ENCODE data around the gene PLS1.
"Not testable (repeated sequence)": the region's sequence is repeated elsewhere in the genome, so short reads cannot be mapped to it uniquely, and the experiment has no call there.

The PLS1 gene

GRCh38 chr3:142714882-142715281 lies 118.7 kb downstream of the PLS1 start:
- H3K9me3 Mint-ChIP-seq, H3K27ac Mint-ChIP-seq, DNase-seq, H3K4me3 Mint-ChIP-seq, H3K4me1 Mint-ChIP-seq, H3K36me3 Mint-ChIP-seq, CTCF ChIA-PET: not testable (repeated sequence)
- peaks cover 23% of the 10 kb centered on the region for H3K27me3 Mint-ChIP-seq

GRCh38 chr3:142716102-142716501 lies 119.9 kb downstream of the PLS1 start:
- Mint-ChIP-seq H3K36me3 (no peaks in the 10 kb centered on the region), H3K9me3 (no peaks in the 10 kb centered on the region), H3K4me3 (no peak overlapping the region), H3K27me3 (peaks cover 36% of the 10 kb centered on the region), H3K4me1 (no peaks in the 10 kb centered on the region), H3K27ac (no peak overlapping the region)
- DNase-seq, result no peak
- CTCF ChIA-PET, result interaction anchor here (0.6 kb wide), 1 partner anchor 88 kb away, joined by 3 read pairs; no protein-coding TSS in a partner anchor

- peaks cover 60% of the 10 kb centered on the region for H3K27me3 Mint-ChIP-seq
- H3K27ac Mint-ChIP-seq, result no peak overlapping the region
Observed at GRCh38 chr3:142723665-142723967, 127.4 kb downstream of the PLS1 start.

GRCh38 chr3:142723968-142724681 lies 127.9 kb downstream of the PLS1 start, which contains the start of gene TRPC1:
Gene TRPC1 (plus strand): TSS chr3:142724034. CDS start chr3:142724560, 526 bp downstream.
- no peaks in the 10 kb centered on the region for H3K9me3 Mint-ChIP-seq
- CTCF ChIA-PET, result interaction anchor here (0.8 kb wide), 1 partner anchor 105 kb away, joined by 3 read pairs; no protein-coding TSS in a partner anchor
- H3K4me3 Mint-ChIP-seq, result peak within 1 kb of the TSS; percentile 77
- DNase-seq, result peak; percentile 85
- peaks cover 59% of the 10 kb centered on the region for H3K27me3 Mint-ChIP-seq
- H3K36me3 Mint-ChIP-seq, result no peaks in the 10 kb centered on the region
- peak within 1 kb of the TSS; percentile 71 for H3K27ac Mint-ChIP-seq
- peaks cover 21% of the 10 kb centered on the region for H3K4me1 Mint-ChIP-seq

More at GRCh38 chr3:142723665-142723967, 127.4 kb downstream of the PLS1 start:
- H3K4me3 Mint-ChIP-seq, result peak overlapping the region; percentile 74
- no peaks in the 10 kb centered on the region for H3K36me3 Mint-ChIP-seq
- H3K4me1 Mint-ChIP-seq, result peaks cover 21% of the 10 kb centered on the region
- H3K9me3 Mint-ChIP-seq, result no peaks in the 10 kb centered on the region
- CTCF ChIA-PET, result interaction anchor here (0.8 kb wide), 1 partner anchor 105 kb away, joined by 3 read pairs; no protein-coding TSS in a partner anchor
- DNase-seq, result no peak

- Mint-ChIP-seq H3K4me3 (peak overlapping the region; percentile 77), H3K27me3 (peaks cover 54% of the 10 kb centered on the region), H3K9me3 (no peaks in the 10 kb centered on the region), H3K27ac (peak overlapping the region; percentile 71), H3K4me1 (peaks cover 21% of the 10 kb centered on the region), H3K36me3 (no peaks in the 10 kb centered on the region)
- CTCF ChIA-PET, result no interaction called here
- no peak for DNase-seq
Observed at GRCh38 chr3:142724682-142725356, 128.6 kb downstream of the PLS1 start.

- Mint-ChIP-seq H3K9me3 (no peaks in the 10 kb centered on the region), H3K4me1 (peaks cover 21% of the 10 kb centered on the region), H3K27ac (no peak overlapping the region), H3K27me3 (peaks cover 49% of the 10 kb centered on the region), H3K4me3 (peak overlapping the region; percentile 77), H3K36me3 (no peaks in the 10 kb centered on the region)
- no peak for DNase-seq
- CTCF ChIA-PET, result no interaction called here
Observed at GRCh38 chr3:142725357-142725739, 129.2 kb downstream of the PLS1 start.

GRCh38 chr3:142726017-142726416 lies 129.8 kb downstream of the PLS1 start:
- DNase-seq, result no peak
- peaks cover 42% of the 10 kb centered on the region for H3K27me3 Mint-ChIP-seq
- H3K9me3 Mint-ChIP-seq, result no peaks in the 10 kb centered on the region
- peaks cover 21% of the 10 kb centered on the region for H3K4me1 Mint-ChIP-seq
- no peaks in the 10 kb centered on the region for H3K36me3 Mint-ChIP-seq
- no peak overlapping the region for H3K27ac Mint-ChIP-seq
- H3K4me3 Mint-ChIP-seq, result no peak overlapping the region
- CTCF ChIA-PET, result no interaction called here

- H3K4me3 Mint-ChIP-seq, result no peak overlapping the region
- H3K27me3 Mint-ChIP-seq, result peaks cover 6% of the 10 kb centered on the region
- no peaks in the 10 kb centered on the region for H3K4me1 Mint-ChIP-seq
- DNase-seq, result no peak
- H3K36me3 Mint-ChIP-seq, result no peaks in the 10 kb centered on the region
- CTCF ChIA-PET, result no interaction called here
- no peak overlapping the region for H3K27ac Mint-ChIP-seq
- no peaks in the 10 kb centered on the region for H3K9me3 Mint-ChIP-seq
Observed at GRCh38 chr3:142732066-142732465, 135.9 kb downstream of the PLS1 start.

- no peaks in the 10 kb centered on the region for H3K4me1 Mint-ChIP-seq
- H3K4me3 Mint-ChIP-seq, result no peak overlapping the region
- H3K36me3 Mint-ChIP-seq, result no peaks in the 10 kb centered on the region
- no peaks in the 10 kb centered on the region for H3K27me3 Mint-ChIP-seq
- no peak overlapping the region for H3K27ac Mint-ChIP-seq
- no peaks in the 10 kb centered on the region for H3K9me3 Mint-ChIP-seq
- DNase-seq, result no peak
- CTCF ChIA-PET, result no interaction called here
Observed at GRCh38 chr3:142734834-142735233, 138.6 kb downstream of the PLS1 start.

GRCh38 chr3:142735462-142735861 lies 139.3 kb downstream of the PLS1 start:
- Mint-ChIP-seq H3K36me3 (no peaks in the 10 kb centered on the region), H3K4me3 (no peak overlapping the region), H3K27me3 (no peaks in the 10 kb centered on the region), H3K9me3 (no peaks in the 10 kb centered on the region), H3K4me1 (no peaks in the 10 kb centered on the region), H3K27ac (no peak overlapping the region)
- DNase-seq, result no peak
- CTCF ChIA-PET, result no interaction called here

GRCh38 chr3:142738396-142738795 lies 142.2 kb downstream of the PLS1 start:
- no peak overlapping the region for H3K27ac Mint-ChIP-seq
- no peak for DNase-seq
- no peaks in the 10 kb centered on the region for H3K36me3 Mint-ChIP-seq
- CTCF ChIA-PET, result interaction anchor here (1.5 kb wide), 1 partner anchor 19 kb away, joined by 4 read pairs; no protein-coding TSS in a partner anchor
- no peak overlapping the region for H3K4me3 Mint-ChIP-seq
- no peaks in the 10 kb centered on the region for H3K27me3 Mint-ChIP-seq
- H3K4me1 Mint-ChIP-seq, result no peaks in the 10 kb centered on the region
- H3K9me3 Mint-ChIP-seq, result no peaks in the 10 kb centered on the region

GRCh38 chr3:142746646-142747045 lies 150.5 kb downstream of the PLS1 start:
- H3K27me3 Mint-ChIP-seq, result no peaks in the 10 kb centered on the region
- CTCF ChIA-PET, result no interaction called here

GRCh38 chr3:142750531-142750930 lies 154.3 kb downstream of the PLS1 start:
- CTCF ChIA-PET, result not testable (repeated sequence)

More at GRCh38 chr3:142746646-142747045, 150.5 kb downstream of the PLS1 start:
- Mint-ChIP-seq H3K9me3 (no peaks in the 10 kb centered on the region), H3K4me3 (no peak overlapping the region), H3K27ac (no peak overlapping the region), H3K36me3 (peaks cover 2% of the 10 kb centered on the region), H3K4me1 (no peaks in the 10 kb centered on the region)
- DNase-seq, result no peak

GRCh38 chr3:142752605-142753004 lies 156.4 kb downstream of the PLS1 start:
- H3K36me3 Mint-ChIP-seq, H3K4me3 Mint-ChIP-seq, CTCF ChIA-PET, H3K4me1 Mint-ChIP-seq, H3K27ac Mint-ChIP-seq, DNase-seq, H3K9me3 Mint-ChIP-seq, H3K27me3 Mint-ChIP-seq: not testable (repeated sequence)

More at GRCh38 chr3:142750531-142750930, 154.3 kb downstream of the PLS1 start:
- not testable (repeated sequence) for H3K4me1 Mint-ChIP-seq, H3K4me3 Mint-ChIP-seq, H3K36me3 Mint-ChIP-seq, H3K27ac Mint-ChIP-seq, DNase-seq, H3K27me3 Mint-ChIP-seq, H3K9me3 Mint-ChIP-seq

- no peak for DNase-seq
- peaks cover 2% of the 10 kb centered on the region for H3K36me3 Mint-ChIP-seq
- no peaks in the 10 kb centered on the region for H3K27me3 Mint-ChIP-seq
- no peak overlapping the region for H3K4me3 Mint-ChIP-seq
- no peaks in the 10 kb centered on the region for H3K4me1 Mint-ChIP-seq
- no peaks in the 10 kb centered on the region for H3K9me3 Mint-ChIP-seq
- CTCF ChIA-PET, result no interaction called here
- H3K27ac Mint-ChIP-seq, result no peak overlapping the region
Observed at GRCh38 chr3:142754494-142754893, 158.3 kb downstream of the PLS1 start.
